T-helper 22 cell (primary cell): Measurements from ENCODE around the gene PATJ.
"Not testable (repeated sequence)": the region's sequence is repeated elsewhere in the genome, so short reads cannot be mapped to it uniquely, and the experiment has no call there.

Experiments
- DNase-seq: peaks from one replicate; pipeline ENCODE4 v3.0.0-alpha.2; 2020; ENCODE audit warnings: low read depth

PATJ gene

GRCh38 chr1:61741711-61742619 lies at the start of gene PATJ:
Gene PATJ (plus strand): TSS chr1:61742480. CDS start chr1:61762893, 20,413 bp downstream.
- peak; percentile 61 for DNase-seq

GRCh38 chr1:61699911-61700851 lies 42.1 kb upstream of the PATJ start:
- no peak for DNase-seq

GRCh38 chr1:61708953-61709907 lies 33.0 kb upstream of the PATJ start:
- no peak for DNase-seq

GRCh38 chr1:61709908-61710289 lies 32.4 kb upstream of the PATJ start:
- DNase-seq, result no peak

GRCh38 chr1:61711257-61711656 lies 31.0 kb upstream of the PATJ start:
- DNase-seq, result not testable (repeated sequence)

- no peak for DNase-seq
Observed at GRCh38 chr1:61711969-61712368, 30.3 kb upstream of the PATJ start.

- not testable (repeated sequence) for DNase-seq
Observed at GRCh38 chr1:61718996-61719663, 23.1 kb upstream of the PATJ start.

GRCh38 chr1:61724506-61724812 lies 17.8 kb upstream of the PATJ start:
- no peak for DNase-seq

- DNase-seq, result peak; percentile 76
Observed at GRCh38 chr1:61724813-61725694, 17.2 kb upstream of the PATJ start, which contains the start of gene TM2D1. Gene TM2D1 (minus strand): TSS chr1:61725141. CDS start chr1:61725120, 21 bp downstream.

- no peak for DNase-seq
Observed at GRCh38 chr1:61727544-61727943, 14.7 kb upstream of the PATJ start.

GRCh38 chr1:61730679-61731078 lies 11.6 kb upstream of the PATJ start:
- not testable (repeated sequence) for DNase-seq

GRCh38 chr1:61732726-61733125 lies 9.6 kb upstream of the PATJ start:
- no peak for DNase-seq

- no peak for DNase-seq
Observed at GRCh38 chr1:61740751-61741700, 1.3 kb upstream of the PATJ start.

- DNase-seq, result no peak
Observed at GRCh38 chr1:61742620-61743430, 545 bp downstream of the PATJ start.

GRCh38 chr1:61743431-61743705 lies 1.1 kb downstream of the PATJ start:
- no peak for DNase-seq

GRCh38 chr1:61743716-61744580 lies 1.7 kb downstream of the PATJ start:
- no peak for DNase-seq

GRCh38 chr1:61746813-61747212 lies 4.5 kb downstream of the PATJ start:
- no peak for DNase-seq
